SK-N-SH treated with all-trans-retinoic acid at 6 μM for 48 hours (cell line): ENCODE results near the gene CMTM3.

Experiments
- ATAC-seq: fragments of 200-7000 bp; cut with Tn5 transposase; 3 replicates; pipeline ENCODE4 v1.9.1; 2020; ENCODE audit warnings: mild to moderate bottlenecking, moderate library complexity
- ARNTL ChIP-seq: fragments of 450-650 bp; formaldehyde crosslinking; IDR thresholded peaks from 2 replicates; pipeline ENCODE4 v1.5.0; 2020; ENCODE audit warnings: low read depth, mild to moderate bottlenecking, moderate library complexity, borderline replicate concordance
- BACH2 ChIP-seq: fragments of 250-450 bp; sonication (Bioruptor Pico); IDR thresholded peaks from 2 replicates; pipeline ENCODE4 v1.9.0; 2021; ENCODE audit warnings: mild to moderate bottlenecking, borderline replicate concordance
- CREB5 ChIP-seq: fragments of 250-450 bp; sonication (Bioruptor Pico); IDR thresholded peaks from 2 replicates; pipeline ENCODE4 v1.5.1; 2020; ENCODE audit warnings: low read depth, mild to moderate bottlenecking, moderate library complexity
- CSDC2 ChIP-seq: fragments of 250-450 bp; sonication (Bioruptor Pico); IDR thresholded peaks from 2 replicates; pipeline ENCODE4 v1.5.0; 2020; ENCODE audit warnings: mild to moderate bottlenecking, moderate library complexity
- CSRNP3 ChIP-seq: fragments of 250-450 bp; sonication (Bioruptor Pico); IDR thresholded peaks from 2 replicates; pipeline ENCODE4 v1.5.1; 2021; ENCODE audit warnings: mild to moderate bottlenecking, moderate library complexity
- ESRRG ChIP-seq: fragments of 250-450 bp; sonication (Bioruptor Pico); IDR thresholded peaks from 2 replicates; pipeline ENCODE4 v1.6.1; 2021; ENCODE audit warnings: mild to moderate bottlenecking
- GLIS3 ChIP-seq: fragments of 250-450 bp; sonication (Bioruptor Pico); IDR thresholded peaks from 2 replicates; pipeline ENCODE4 v1.5.0; 2020; ENCODE audit warnings: mild to moderate bottlenecking, moderate library complexity
- ISL1 ChIP-seq: fragments of 250-450 bp; sonication (Bioruptor Pico); IDR thresholded peaks from 2 replicates; pipeline ENCODE4 v2.1.2; 2022; ENCODE audit warnings: mild to moderate bottlenecking, moderate library complexity
- OSR1 ChIP-seq: fragments of 250-450 bp; sonication (Bioruptor Pico); IDR thresholded peaks from 2 replicates; pipeline ENCODE4 v1.8.0; 2022; ENCODE audit warnings: moderate library complexity, mild to moderate bottlenecking, inconsistent platforms
- PATZ1 ChIP-seq: fragments of 250-450 bp; sonication (Bioruptor Pico); IDR thresholded peaks from 2 replicates; pipeline ENCODE4 v1.8.0; 2020; ENCODE audit warnings: mild to moderate bottlenecking, moderate library complexity, borderline replicate concordance
- POU6F1 ChIP-seq: fragments of 250-450 bp; sonication (Bioruptor Pico); IDR thresholded peaks from 2 replicates; pipeline ENCODE4 v1.8.0; 2021; ENCODE audit warnings: low read depth, mild to moderate bottlenecking, moderate library complexity, borderline replicate concordance
- PPARA ChIP-seq: fragments of 250-450 bp; sonication (Bioruptor Pico); IDR thresholded peaks from 2 replicates; pipeline ENCODE4 v1.5.0; 2020; ENCODE audit warnings: mild to moderate bottlenecking, borderline replicate concordance
- SNAI2 ChIP-seq: fragments of 250-450 bp; sonication (Bioruptor Pico); IDR thresholded peaks from 2 replicates; pipeline ENCODE4 v1.5.0; 2020; ENCODE audit warnings: mild to moderate bottlenecking, moderate library complexity
- TCF4 ChIP-seq: fragments of 250-450 bp; sonication (Bioruptor Pico); IDR thresholded peaks from 2 replicates; pipeline ENCODE4 v1.8.0; 2021; ENCODE audit warnings: mild to moderate bottlenecking, moderate library complexity, borderline replicate concordance
- TOX ChIP-seq: fragments of 250-450 bp; sonication (Bioruptor Pico); IDR thresholded peaks from 2 replicates; pipeline ENCODE4 v1.8.0; 2021; ENCODE audit warnings: mild to moderate bottlenecking, moderate library complexity, borderline replicate concordance
- TSHZ2 ChIP-seq: fragments of 250-450 bp; sonication (Bioruptor Pico); IDR thresholded peaks from 2 replicates; pipeline ENCODE4 v1.5.0; 2020; ENCODE audit warnings: mild to moderate bottlenecking, moderate library complexity
- ZC3H10 ChIP-seq: fragments of 250-450 bp; sonication (Bioruptor Pico); IDR thresholded peaks from 2 replicates; pipeline ENCODE4 v1.5.1; 2021; ENCODE audit warnings: mild to moderate bottlenecking, moderate library complexity
- ZFP3 ChIP-seq: fragments of 250-450 bp; sonication (Bioruptor Pico); IDR thresholded peaks from 2 replicates; pipeline ENCODE4 v1.5.0; 2020; ENCODE audit warnings: mild to moderate bottlenecking, moderate library complexity
- ZFP30 ChIP-seq: fragments of 450-650 bp; formaldehyde crosslinking; IDR thresholded peaks from 2 replicates; pipeline ENCODE4 v1.5.0; 2022; ENCODE audit warnings: mild to moderate bottlenecking, moderate library complexity
- ZNF565 ChIP-seq: fragments of 450-650 bp; formaldehyde crosslinking; conservative IDR thresholded peaks from 2 replicates; pipeline ENCODE4 v1.5.0; 2020; ENCODE audit warnings: low read depth, mild to moderate bottlenecking, moderate library complexity
- ZNF70 ChIP-seq: fragments of 450-650 bp; formaldehyde crosslinking; IDR thresholded peaks from 2 replicates; pipeline ENCODE4 v1.5.0; 2020; ENCODE audit warnings: mild to moderate bottlenecking, moderate library complexity
- ZNF8 ChIP-seq: fragments of 450-650 bp; formaldehyde crosslinking; IDR thresholded peaks from 2 replicates; pipeline ENCODE4 v1.5.0; 2020; ENCODE audit warnings: mild to moderate bottlenecking, moderate library complexity

The CMTM3 gene

GRCh38 chr16:66620429-66620795 is 15.9 kb downstream of the CMTM3 start:
- TF ChIP-seq ZNF565 (CRISPR knock-in tag) (no peak), TOX (no peak), GLIS3 (CRISPR knock-in tag) (no peak), ISL1 (CRISPR knock-in tag) (no peak), TCF4 (CRISPR knock-in tag) (no peak), ARNTL (CRISPR knock-in tag) (no peak), ZNF70 (no peak), ZFP30 (CRISPR knock-in tag) (no peak), CSRNP3 (CRISPR knock-in tag) (no peak), ESRRG (CRISPR knock-in tag) (no peak), BACH2 (CRISPR knock-in tag) (no peak), TSHZ2 (no peak), ZFP3 (no peak), ZNF8 (CRISPR knock-in tag) (no peak), CSDC2 (no peak), PPARA (CRISPR knock-in tag) (no peak), ZC3H10 (CRISPR knock-in tag) (no peak), OSR1 (CRISPR knock-in tag) (no peak), PATZ1 (CRISPR knock-in tag) (no peak), SNAI2 (CRISPR knock-in tag) (no peak)

GRCh38 chr16:66621973-66622372 is 17.5 kb downstream of the CMTM3 start:
- ATAC-seq = no peak

More at GRCh38 chr16:66620429-66620795, 15.9 kb downstream of the CMTM3 start:
- no peak for ATAC-seq

More at GRCh38 chr16:66621973-66622372, 17.5 kb downstream of the CMTM3 start:
- TF ChIP-seq ZC3H10 (CRISPR knock-in tag) (no peak), CSRNP3 (CRISPR knock-in tag) (no peak), ISL1 (CRISPR knock-in tag) (no peak), ZNF8 (CRISPR knock-in tag) (no peak), PPARA (CRISPR knock-in tag) (no peak), SNAI2 (CRISPR knock-in tag) (no peak), CREB5 (no peak), CSDC2 (no peak), PATZ1 (CRISPR knock-in tag) (no peak), POU6F1 (CRISPR knock-in tag) (no peak), TSHZ2 (no peak), ZNF565 (CRISPR knock-in tag) (no peak), TOX (no peak), TCF4 (CRISPR knock-in tag) (no peak)
